Gastroesophageal sphincter (tissue), 3 donors: Measurements from ENCODE around the gene MAP2K1.
"Not testable (repeated sequence)": the region's sequence is repeated elsewhere in the genome, so short reads cannot be mapped to it uniquely, and the experiment has no call there.

Experiments used
- EP300 ChIP-seq: sonication (generic); formaldehyde crosslinking; IDR thresholded peaks from one replicate; pipeline ENCODE4 v1.6.1; 2017; ENCODE audit warnings: antibody characterized with exemption, mild to moderate bottlenecking
- POLR2A ChIP-seq, 2 donors: fragments of 450-650 bp; IDR thresholded peaks; one replicate each; pipeline ENCODE4 v1.6.1; 2017; ENCODE audit warnings: antibody characterized with exemption in 2 of 2, mild to moderate bottlenecking in 2 of 2, moderate library complexity in 1 of 2
- POLR2AphosphoS5 ChIP-seq: sonication (generic); formaldehyde crosslinking; IDR thresholded peaks from one replicate; pipeline ENCODE4 v1.6.1; 2017; ENCODE audit warnings: antibody characterized with exemption
- TF ChIP-seq, protein P1 (sequence below), 4 experiments: fragments of 200-600 bp in 2 of 4; fragments of 450-650 bp in 2 of 4; sonication (generic) in 1 of 4; IDR thresholded peaks; one replicate each; pipeline ENCODE4 v1.5.1; 2017 to 2019; ENCODE audit warnings: antibody characterized with exemption in 4 of 4, mild to moderate bottlenecking in 2 of 4, moderate library complexity in 2 of 4

DNA sequence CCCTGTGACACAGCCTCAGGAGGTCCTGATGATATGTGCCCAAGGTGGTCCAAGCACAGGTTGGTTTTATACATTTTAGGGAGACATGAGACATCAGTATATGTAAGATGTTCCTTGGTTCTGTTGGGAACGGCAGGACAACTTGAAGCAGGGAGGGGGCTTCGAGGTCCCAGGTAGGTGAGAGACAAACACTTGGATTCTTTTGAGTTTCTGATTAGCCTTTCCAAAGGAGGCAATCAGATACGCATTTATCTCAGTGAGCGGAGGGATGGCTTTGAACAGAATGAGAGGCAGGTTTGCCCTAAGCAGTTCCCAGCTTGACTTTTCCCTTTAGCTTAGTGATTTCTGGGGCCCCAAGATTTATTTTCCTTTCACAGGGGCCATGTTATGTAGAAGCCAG is 84.1 kb downstream of the MAP2K1 start:
- TF ChIP-seq, protein P1, sequence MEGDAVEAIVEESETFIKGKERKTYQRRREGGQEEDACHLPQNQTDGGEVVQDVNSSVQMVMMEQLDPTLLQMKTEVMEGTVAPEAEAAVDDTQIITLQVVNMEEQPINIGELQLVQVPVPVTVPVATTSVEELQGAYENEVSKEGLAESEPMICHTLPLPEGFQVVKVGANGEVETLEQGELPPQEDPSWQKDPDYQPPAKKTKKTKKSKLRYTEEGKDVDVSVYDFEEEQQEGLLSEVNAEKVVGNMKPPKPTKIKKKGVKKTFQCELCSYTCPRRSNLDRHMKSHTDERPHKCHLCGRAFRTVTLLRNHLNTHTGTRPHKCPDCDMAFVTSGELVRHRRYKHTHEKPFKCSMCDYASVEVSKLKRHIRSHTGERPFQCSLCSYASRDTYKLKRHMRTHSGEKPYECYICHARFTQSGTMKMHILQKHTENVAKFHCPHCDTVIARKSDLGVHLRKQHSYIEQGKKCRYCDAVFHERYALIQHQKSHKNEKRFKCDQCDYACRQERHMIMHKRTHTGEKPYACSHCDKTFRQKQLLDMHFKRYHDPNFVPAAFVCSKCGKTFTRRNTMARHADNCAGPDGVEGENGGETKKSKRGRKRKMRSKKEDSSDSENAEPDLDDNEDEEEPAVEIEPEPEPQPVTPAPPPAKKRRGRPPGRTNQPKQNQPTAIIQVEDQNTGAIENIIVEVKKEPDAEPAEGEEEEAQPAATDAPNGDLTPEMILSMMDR (IDR thresholded peaks at IDR 0.05): not testable (repeated sequence)
- TF ChIP-seq POLR2A (IDR thresholded peaks at IDR 0.05); POLR2AphosphoS5; EP300: not testable (repeated sequence)
